Measurements from ENCODE around the gene MEGF9.
"Not testable (repeated sequence)": the region's sequence is repeated elsewhere in the genome, so short reads cannot be mapped to it uniquely, and the experiment has no call there.

MEGF9 gene

DNA sequence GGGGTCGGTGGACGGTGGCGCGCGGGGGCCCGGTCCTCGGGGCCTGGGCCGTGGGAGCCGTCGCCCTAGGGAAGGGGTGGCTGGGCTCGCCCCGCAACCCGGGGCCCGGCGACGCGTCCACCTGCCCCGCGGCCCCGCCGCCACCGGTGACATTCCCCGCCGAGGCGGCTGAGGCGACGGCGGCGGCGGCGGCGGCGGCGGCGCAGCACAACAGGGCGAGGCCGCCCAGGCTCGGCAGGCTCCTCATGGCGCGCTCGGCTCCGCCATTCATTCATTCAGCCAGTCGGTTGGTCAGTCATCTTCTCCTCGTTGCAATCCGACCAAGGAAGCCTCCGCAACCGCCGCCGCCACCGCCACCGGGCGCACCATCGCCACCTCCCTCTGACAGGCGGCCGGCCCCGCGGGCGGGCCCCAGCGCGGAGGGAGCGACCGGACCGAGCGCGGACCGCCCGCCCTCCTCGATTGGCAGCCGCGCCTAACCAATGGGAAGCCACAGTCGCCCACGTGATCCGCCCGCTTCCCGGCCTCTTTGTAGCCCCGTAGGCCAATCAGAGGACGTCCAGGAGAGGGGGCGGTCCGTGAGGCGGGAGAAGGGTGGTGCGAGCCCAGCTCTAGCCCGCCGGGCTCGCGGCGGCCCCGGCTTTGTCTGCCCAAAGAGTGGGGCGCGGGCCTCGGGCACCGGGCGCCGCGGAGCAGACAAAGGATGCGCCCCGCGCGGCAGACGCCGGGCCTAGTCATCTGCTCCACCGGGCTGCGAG, at the start of gene MEGF9:
TSS of gene MEGF9 (minus strand) at position 383 of the 758 bp plus-strand sequence. CDS start at position 271, 112 bp downstream.
- peak; percentile 98 for DNase-seq

GRCh38 chr9:120761006-120761405, 46.7 kb upstream of the MEGF9 start:
- DNase-seq, result no peak

GRCh38 chr9:120759755-120760400, 45.6 kb upstream of the MEGF9 start:
- no peak for DNase-seq

GRCh38 chr9:120758544-120758943, 44.3 kb upstream of the MEGF9 start:
- no peak for DNase-seq

DNA sequence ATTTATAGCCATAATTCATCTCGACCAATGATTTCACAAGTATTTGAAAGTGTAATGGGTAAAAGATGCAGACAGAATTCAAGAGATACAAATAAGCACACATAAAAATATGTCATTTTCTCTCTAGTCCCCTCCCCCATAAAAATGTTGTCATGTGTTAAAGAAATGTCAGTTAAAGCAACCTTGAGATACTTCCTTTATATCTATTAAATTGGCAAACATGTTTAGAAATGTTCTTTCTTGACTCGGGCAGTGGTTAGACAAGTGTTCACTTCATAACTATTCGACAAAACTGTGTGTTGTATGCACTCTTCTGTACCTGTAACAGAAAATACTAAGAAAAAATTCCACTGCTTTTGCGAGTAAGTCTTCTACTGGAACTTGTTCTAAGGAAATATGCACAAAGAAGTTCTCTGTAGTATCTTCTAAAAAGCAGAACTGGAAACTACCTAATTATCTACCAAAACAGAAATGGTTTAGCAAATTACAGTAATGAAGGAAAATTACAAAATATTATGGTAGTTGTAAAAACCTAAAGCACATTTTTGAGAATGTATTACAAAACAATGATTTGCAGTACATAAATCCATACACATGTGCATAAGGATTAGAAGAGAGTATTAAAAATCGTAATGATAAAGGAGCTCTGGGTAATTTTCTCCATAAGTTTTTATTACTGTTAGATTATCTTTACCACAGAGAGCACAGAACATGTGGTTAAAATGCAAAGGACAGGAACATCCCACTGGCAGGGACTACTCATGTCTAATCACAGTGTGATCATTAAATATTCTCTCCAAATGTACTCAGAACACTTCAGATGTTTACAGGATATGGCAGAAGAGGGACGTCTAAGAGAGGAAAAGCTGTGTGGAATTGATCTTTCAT, 43.0 kb upstream of the MEGF9 start:
- no peak for DNase-seq

- no peak for DNase-seq
These were observed 42.3 kb upstream of the MEGF9 start for GRCh38 chr9:120756531-120756930.

DNA sequence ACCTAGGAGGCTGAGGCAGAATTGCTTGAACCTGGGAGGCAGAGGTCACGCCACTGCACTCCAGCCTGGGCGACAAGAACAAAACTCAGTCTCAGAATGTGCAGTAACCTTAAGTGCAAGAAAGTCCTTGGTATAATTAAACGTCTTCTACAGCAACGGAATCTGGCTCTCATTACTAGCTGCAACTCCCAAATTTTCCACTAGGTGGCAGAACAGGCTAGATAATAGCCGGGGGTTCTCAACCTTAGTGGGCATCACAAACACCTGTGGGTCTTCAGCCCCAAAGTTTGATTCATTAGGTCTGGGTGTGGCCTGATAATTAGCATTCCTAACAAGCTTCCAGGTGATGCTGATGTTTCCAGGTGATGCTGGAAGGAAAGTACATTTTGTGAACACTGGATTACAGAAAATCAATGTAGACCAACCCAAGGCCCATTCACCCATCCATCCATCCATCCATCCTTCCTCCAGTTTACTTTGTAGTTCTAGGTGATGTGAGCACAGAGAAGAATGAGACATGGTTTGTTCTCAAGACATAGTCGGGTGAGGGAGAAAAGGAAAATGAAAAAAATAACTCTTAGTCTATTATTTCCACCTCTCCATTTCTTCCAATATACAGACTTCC, 41.7 kb upstream of the MEGF9 start:
- DNase-seq, result peak; percentile 73

DNA sequence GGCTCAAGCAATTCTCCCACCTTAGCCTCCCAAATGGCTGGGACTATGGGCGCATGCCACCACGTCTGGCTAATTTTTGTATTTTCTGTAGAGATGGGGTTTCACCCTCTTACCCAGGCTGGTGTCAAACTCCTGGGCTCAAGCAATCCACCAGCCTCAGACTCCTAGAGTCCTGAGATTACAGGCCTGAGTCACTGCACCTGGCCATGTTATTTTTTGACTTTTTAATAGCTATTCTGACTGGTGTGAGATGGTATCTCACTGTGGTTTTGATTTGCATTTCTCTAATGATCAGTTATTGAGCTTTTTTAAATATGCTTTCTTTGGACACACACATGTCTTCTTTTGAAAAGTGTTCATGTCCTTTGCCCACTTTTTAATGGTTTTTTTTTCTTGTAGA, 40.8 kb upstream of the MEGF9 start:
- DNase-seq, result no peak

DNA sequence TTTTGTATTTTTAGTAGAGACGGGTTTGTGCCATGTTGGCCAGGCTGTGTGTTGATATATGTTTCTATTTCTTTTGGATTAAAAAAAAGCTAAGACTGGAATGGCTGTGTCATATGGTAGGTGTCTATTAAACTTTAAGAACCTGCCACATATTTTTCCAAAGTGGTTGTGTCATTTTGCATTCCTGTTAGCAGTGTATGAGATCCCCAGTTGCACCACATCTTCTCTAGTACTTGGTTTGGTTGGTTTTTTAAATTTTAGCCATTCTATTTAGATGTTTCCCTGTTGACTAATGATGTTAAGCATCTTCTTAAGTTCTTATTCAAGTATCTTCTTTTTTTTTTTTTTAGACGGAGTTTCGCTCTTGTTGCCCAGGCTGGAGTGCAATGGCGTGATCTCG, 36.2 kb upstream of the MEGF9 start:
- DNase-seq, result no peak

DNA sequence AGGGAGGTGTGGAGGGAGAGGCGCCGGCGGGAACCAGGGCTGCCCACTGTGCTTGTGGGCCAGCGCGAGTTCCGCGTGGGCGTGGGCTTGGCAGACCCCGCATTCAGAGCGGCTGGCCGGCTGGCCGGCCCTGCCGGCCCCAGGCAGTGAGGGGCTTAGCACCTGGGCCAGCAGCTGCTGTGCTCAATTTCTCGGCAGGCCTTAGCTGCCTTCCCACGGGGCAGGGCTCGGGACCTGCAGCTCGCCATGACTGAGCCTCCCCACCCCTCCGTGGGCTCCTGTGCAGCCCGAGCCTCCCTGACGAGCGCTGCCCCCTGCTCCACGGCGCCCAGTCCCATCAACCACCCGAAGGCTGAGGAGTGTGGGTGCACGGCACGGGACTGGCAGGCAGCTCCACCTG, 32.1 kb upstream of the MEGF9 start:
- DNase-seq, result not testable (repeated sequence)

GRCh38 chr9:120745278-120745677, 31.0 kb upstream of the MEGF9 start:
- no peak for DNase-seq

- DNase-seq, result peak; percentile 59
These were observed 28.7 kb upstream of the MEGF9 start for GRCh38 chr9:120742951-120743416.

DNA sequence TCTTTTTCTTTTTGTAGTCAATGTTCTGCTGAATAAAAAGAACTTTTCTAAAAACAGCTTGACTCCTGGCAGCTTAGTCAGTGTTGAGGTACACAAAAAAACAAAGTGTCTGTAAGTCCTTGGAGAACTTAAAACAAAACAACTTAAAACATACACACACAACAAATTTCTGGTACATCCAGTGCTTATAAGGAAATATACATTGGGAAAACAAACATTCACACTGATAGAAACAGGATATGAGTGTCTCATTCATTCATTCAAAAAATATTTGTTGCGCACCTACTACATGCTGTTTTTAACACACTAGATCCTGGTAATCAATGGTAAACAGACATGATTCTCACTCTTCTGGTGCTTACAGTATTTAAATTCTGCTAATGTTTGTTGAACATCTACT, 27.4 kb upstream of the MEGF9 start:
- no peak for DNase-seq

- DNase-seq, result no peak
These were observed 26.9 kb upstream of the MEGF9 start for GRCh38 chr9:120741191-120741590.

- no peak for DNase-seq
These were observed 25.9 kb upstream of the MEGF9 start for GRCh38 chr9:120740132-120740531.

DNA sequence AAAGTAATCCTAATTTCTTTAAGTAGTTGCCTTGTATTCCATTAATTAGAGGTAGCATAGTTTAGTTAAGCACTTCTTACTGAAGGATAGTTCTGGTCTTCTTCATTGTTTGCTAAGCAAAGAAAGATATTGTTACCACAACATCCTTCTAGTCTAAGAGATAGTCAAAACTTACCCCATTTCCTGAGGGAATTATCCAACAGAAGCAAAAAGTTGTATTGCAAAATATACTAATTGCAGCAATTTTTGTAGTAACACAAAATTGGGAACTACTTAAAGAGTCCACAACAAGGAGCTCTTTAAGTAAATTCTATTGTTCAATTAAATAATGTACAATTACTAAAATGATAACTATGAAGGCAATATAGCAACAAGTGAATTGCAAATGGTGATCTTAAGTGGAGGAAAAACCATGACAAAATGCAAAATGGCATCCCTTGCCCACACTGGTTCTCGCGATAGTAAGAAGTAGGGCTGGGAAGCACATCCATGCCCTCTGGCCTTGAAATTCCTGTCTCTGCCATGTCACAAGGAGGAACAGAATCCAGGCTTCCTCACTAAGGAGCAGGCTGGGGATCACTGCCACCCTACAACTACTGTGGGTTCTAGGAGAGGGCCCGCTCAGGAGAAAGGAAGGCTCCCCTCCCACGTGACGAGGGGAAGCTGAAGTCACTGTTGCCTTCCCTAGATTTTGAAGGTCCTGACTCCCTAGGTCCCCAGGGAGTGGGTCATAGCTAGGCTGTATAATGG, 23.3 kb upstream of the MEGF9 start:
- no peak for DNase-seq

GRCh38 chr9:120736881-120737280, 22.6 kb upstream of the MEGF9 start:
- no peak for DNase-seq

DNA sequence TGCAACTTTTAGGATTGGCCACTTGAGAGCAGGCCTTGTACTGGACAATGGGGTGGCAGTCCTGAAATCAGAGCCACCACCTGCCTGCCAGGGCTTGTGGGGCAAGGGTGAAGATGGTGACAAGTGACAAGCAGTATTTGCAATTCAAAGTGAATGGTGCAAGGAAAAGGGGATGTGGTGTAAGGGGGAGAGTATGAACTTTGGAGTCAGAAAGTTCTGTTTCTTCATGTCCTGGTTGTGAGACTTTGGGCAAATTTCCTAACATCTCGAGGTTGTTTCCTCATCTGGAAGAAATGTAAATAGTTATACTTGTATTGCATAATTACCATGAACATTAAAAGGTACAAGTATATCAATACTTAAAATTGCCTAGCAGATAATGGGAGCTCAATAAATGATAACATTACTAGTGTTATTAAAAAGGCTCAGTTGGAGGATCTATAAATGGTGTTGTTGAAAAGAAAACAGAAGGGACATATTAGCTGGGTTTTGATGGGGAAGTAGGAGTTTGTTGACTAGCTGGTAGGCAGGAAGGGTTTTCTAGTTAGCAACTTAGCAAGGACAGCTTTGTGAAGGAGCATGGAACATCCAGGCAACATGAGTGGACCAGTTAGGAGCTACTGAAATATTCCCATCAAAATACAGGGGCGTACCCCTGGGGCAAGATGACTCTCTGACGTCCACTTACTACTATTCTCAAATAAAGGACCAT, 21.3 kb upstream of the MEGF9 start:
- no peak for DNase-seq

DNA sequence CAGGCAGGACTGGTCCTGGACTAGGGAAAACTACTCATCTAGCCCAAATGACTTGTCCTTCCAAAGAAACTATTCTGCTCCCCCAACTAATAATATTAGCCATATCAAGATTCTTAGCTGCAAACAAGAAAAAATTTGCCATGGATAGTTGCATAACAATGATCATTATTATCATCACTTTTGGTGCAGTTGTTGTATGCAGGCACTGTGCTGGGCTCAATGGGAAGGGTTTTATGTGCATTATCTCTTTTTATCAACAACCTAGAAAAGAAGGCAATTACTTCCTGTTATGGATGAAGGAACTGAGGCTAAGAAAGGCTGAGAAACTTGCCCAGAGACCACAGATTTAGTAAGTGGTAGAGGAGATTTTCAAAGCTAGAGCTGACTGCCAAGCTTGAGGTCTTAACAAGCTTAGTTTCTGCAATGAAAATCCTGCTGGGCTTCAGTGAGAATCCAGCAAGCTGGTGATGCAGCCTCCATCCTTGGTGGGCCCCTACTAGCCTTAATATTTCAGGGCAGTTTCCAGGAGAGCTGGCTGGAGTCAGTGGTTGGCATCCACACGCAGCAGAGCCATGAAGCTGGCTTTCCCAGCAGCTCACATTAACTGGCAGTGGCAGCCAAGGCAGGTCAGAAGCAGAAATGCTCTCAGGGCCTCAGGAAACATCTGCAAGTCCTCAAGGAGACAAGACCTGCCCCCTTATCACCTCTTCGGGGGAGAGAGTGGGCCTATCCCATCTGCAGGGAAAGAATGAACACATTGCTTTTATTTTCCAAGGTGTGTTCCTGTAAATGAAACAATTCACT, 20.5 kb upstream of the MEGF9 start:
- no peak for DNase-seq

GRCh38 chr9:120733190-120733589, 18.9 kb upstream of the MEGF9 start:
- no peak for DNase-seq

Data from activated CD4-positive, alpha-beta T cell treated with anti-CD3 and anti-CD28 coated beads, Interleukin-10, Interleukin-2, amounts not matched to agents 100 ng/mL and 50 ng/mL, durations not matched to agents 16 hours and 8 hours (primary cell).